HG03354 (cell line): ENCODE measurements around the gene WWOX.

ENCODE experiments used
- ATAC-seq: cut with Tn5 transposase; IDR thresholded peaks from one replicate; pipeline ENCODE4 v1.9.1; 2021; ENCODE audit warnings: mild to moderate bottlenecking; ENCODE audit not compliant: unreplicated experiment, poor library complexity, severe bottlenecking

Gene WWOX

DNA sequence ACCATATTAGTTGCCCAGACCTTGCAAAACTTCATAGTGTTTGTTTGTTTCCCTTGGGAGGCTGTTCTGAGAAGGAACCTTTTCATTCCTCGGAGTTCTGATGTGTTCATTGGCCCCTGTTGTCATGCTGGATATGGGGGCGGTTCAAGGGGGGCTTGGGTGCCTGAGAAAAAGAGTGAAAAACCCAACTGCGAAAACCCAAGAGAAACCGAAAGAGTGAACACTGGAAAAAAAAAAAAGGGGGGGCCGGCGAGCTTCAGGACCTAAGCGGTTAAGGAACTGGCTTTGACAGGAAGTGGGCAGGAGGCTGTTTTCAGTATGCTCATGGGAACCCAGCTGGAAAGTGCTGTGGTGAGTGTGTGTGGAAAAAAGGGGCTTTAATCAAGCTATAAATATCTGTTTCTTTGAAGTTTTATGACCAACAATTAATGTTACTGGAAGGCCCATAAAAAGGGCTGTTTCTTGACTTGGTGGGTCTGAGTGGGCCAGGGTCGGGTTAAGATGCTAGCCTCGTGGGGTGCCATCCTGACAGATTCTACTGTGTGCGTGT, 990.4 kb downstream of the WWOX start:
- ATAC-seq, result peak; percentile 72

DNA sequence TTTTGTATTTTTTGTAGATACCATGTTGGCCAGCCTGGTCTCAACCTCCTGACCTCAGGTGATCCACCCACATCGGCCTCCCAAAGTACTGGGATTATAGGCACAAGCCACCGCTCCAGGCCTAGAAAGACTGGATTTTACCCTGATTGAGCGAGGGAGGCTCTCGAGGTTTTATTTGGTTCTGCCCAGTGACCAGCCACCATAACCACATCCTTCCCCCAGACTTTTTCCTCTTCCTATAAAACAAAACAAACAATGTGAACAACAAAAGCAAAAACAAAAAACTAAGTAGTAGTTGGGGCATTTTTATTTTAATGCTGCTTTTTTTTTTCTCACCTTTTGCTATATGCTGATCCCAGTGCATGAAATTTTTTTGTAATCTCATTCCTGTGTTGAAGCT, 991.5 kb downstream of the WWOX start:
- no peak for ATAC-seq

DNA sequence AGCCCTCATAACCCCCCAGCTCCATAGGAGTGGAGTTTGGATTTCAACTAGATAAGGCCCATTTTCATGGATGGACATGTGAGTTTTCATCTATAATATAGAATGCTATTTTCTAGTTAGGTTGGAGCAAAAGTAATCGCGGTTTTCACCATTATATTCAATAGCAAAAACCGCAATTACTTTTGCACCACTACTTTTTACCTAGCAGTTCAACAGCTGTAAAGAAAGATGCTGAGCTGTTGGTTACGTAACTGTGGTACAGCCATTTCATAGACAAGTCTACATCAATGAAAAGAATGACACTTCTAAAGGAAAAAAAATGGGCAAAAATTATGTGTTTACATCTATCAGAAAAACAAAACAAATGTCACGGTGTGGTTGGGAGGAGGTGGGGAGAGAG, 993.4 kb downstream of the WWOX start:
- no peak for ATAC-seq

DNA sequence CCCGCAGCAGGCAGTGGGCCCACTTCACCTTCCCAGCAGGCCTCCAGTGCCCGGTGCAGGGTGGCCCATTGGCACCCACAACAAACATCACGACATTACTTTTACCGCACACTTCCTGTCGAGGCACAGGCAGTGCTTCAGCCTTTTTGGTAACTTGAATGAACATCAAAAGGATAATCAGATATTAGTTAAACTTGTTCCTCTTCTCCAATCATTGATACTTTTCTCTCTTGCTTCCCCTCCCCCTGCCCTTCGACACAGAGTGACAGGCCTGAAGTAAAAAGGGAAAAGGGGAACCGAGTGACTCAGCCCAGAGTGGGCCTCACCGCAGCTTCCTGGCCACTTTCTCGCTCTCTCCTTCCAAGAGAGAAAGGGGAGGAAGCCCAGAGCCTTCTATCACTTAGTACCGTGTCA, 994.1 kb downstream of the WWOX start:
- no peak for ATAC-seq

DNA sequence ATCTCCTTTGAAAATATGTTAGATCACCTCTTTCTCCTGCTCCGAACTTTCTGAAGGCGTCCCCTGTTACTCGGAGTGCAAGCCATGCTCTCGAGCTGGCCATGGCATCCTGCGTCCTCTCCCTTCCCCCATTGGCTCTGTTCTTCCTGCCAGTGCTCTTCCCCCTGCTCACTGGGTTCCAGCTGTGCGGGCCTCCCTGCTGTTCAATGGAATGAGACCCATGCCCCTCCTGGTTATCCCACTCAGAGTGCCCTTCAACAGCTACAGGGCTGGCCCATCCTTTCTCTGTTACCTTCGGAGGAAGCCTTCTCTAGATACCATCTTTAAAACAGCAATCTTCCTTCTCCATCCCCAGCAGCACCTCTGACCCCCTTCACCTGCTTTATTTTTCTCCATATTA, 996.8 kb downstream of the WWOX start:
- ATAC-seq, result no peak

DNA sequence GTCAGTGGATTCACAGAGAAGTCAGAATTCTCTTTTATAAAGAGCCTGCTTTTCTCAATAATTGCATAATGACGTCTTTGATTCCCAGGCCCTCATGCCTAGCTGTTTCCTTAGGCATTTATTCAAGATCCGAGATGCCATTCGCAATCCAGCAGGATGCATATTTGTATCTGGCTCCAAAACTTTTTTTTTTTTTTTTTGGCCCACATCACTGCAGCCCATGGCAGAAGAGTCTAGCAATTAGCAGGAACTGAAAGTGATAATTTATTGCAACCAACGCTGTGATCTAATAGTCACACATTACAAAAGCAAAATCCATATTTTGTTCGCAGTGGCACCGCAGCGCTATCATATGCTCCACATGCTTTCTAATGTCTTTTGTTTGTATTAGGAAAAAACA, 997.7 kb downstream of the WWOX start:
- ATAC-seq, result no peak

GRCh38 chr16:79097771-79098170, 998.3 kb downstream of the WWOX start:
- no peak for ATAC-seq

GRCh38 chr16:79098907-79099306, 999.5 kb downstream of the WWOX start:
- no peak for ATAC-seq

DNA sequence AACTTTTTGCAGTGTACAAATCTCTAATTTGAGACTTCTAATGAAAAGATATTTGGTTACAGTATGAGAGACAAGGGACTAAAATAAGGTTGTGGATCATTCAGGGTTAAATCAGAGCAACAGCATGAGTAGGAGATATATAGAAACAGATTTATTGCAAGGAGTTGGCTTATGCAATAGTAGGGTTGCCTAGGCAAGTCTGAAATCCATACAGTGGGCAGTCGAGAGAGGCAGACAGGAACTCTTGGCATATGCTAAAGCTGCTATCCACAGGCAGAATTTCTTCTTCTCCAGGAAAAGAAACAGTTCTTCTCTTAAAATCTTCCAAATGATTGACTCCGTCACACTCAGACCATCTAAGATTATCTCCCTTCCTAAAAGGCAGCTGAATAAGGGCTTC, 1000.3 kb downstream of the WWOX start:
- ATAC-seq, result no peak

- no peak for ATAC-seq
These were observed 1001.0 kb downstream of the WWOX start for GRCh38 chr16:79100447-79100846.

DNA sequence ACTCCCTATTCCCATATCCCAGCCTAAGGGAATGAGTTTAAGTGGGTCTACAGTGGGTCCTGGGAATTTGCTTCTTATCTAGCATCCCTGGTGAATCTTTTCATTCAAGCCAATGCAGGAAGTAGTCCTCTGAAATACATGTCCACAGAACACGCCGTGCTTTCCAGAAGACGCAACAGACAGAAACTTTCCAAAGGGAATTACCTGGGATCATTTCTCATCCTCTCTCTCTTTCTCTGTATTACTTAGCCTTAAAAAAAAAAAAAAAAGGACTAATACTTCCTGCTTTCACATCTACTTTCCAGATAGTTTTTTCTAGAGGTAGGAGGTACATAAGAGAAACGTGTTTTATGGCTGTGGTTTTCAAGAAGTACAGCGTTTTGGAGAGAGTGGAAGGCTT, 1002.0 kb downstream of the WWOX start:
- ATAC-seq, result no peak

GRCh38 chr16:79104567-79104966, 1005.1 kb downstream of the WWOX start:
- no peak for ATAC-seq

DNA sequence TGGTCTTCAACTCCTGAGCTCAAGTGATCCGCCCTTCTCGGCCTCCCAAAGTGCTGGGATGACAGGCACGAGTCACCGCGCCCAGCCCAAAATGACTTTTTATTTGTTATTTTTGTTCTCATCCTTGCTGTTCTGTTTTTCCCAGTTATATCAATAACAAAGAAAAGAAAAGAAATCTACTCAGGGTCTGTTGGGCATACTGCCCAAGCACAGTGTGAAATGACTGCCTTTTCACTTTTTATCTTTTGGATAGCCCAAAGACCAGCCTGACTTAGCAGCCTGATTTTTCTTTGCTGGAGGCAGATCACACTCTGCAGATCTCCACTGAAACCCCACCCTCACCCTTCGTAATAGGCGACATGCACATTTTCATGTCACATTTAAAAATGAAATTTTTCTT, 1007.8 kb downstream of the WWOX start:
- ATAC-seq, result no peak

DNA sequence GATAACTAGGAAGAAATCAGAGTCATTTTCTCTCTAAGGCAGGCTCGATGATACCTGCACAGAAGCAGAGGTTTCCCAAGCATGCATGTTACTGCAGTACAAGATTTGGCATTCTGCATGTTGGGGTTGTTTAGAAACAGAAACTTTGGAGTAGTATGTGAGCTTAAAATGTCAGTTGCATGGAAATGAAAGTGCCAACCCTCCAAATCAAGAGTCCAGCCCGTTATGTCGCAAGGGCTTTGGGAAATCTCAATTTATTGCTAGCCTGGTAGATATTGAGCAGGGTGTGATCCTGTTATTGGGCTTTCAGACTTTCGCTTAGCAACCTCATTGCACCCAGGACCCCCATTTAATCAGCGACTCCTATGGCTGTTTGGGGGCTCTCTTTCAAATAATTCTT, 1010.3 kb downstream of the WWOX start:
- ATAC-seq, result no peak

- ATAC-seq, result no peak
These were observed 1010.8 kb downstream of the WWOX start for GRCh38 chr16:79110242-79110641.

GRCh38 chr16:79110953-79111352, 1011.5 kb downstream of the WWOX start:
- ATAC-seq, result no peak

GRCh38 chr16:79112462-79112861, 1013.0 kb downstream of the WWOX start:
- no peak for ATAC-seq

GRCh38 chr16:79113826-79114225, 1014.4 kb downstream of the WWOX start:
- ATAC-seq, result no peak

GRCh38 chr16:79114759-79115158, 1015.3 kb downstream of the WWOX start:
- ATAC-seq, result no peak

DNA sequence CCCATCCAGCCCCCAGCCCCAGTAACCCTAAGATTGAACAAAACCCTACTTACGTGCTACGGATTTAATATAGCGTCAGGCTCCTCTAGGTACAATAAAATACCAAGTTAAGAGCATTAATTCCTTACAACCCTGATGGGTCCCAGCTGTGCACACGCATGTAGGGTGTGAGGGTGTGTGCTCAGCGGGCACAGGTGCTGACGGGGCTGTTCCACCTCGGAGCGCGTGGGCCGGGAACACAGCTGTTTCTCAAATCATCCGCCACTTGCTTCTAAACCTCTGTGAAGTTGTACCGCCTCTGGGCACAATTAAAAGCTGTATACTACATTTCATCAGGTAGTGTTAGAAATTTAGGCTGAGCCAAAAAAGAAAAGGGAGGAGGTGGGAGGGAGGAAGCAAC, 1022.5 kb downstream of the WWOX start:
- ATAC-seq, result no peak

DNA sequence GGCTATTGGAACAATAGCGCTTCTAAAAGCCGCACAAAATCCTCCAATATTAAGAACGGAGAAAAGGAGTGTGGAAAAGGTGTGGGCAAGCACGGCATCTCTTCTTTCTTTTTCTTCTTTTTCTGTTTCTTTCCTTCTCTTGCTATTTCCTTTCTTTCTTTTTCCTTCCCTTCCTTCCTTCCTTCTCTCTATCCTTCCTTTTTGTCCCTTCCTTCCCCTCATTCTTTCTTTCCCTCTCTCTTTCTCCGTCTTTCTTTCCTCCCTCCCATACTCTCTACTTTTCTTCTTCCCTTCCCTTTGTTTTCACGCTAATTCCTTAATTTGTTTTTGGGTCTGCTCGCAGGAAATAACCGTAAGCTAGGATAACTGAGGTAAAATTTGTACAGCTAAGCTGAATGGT, 1022.9 kb downstream of the WWOX start:
- ATAC-seq, result no peak

GRCh38 chr16:79124016-79124756, 1024.7 kb downstream of the WWOX start:
- no peak for ATAC-seq
